Hematopoietic multipotent progenitor cell treated with erythropoietin and hydrocortisone succinate and interleukin-3 and kit ligand, for 4 days (in vitro differentiated cells): ENCODE measurements around the gene REEP6.
"Not testable (repeated sequence)": the region's sequence is repeated elsewhere in the genome, so short reads cannot be mapped to it uniquely, and the experiment has no call there.

ENCODE experiments used
- DNase-seq: peaks from one replicate; pipeline ENCODE4 v3.0.0-alpha.2; 2015

REEP6 gene

DNA sequence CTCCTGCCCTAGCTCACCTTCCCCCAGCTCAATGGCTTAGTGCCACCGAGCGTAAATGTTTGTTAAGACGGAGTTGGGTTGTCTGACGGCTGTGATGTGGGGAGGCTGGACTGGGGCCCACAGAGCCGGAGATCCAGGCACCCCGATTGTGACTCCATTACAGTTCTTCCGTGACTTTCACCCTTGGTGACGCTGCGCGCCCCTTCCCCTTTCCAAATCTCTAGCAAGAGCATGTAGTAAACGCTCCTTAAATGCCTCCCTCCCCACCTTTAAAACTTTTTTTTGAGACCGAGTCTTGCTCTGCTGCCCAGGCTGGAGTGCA is 829 bp downstream of the REEP6 start:
- no peak for DNase-seq

DNA sequence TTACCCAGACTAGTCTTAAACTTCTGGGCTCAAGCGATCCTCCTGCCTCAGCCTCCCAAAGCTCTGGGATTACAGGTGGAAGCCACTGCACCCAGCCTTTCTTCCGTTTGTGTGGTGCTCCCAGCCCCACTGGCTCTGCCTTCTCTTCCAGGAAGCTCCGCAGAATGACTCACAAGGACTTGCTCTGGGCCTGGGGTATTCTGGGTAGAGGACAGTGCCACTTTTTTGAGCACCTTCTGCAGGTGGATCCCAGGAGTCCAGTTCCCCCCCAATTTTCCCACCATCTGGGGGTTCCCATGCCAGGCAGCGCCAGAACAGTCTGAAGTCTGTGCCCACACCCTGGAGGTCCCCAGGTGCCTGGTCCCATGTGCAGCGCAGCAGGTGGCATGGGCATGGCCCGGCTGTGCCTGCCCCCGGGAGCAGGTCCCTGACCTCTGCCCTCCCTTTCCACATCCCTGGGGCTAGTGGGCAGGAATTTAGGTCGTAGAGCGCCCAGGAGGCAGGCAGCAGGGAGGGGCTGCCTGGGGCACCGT is 1.6 kb downstream of the REEP6 start:
- DNase-seq: no peak

DNA sequence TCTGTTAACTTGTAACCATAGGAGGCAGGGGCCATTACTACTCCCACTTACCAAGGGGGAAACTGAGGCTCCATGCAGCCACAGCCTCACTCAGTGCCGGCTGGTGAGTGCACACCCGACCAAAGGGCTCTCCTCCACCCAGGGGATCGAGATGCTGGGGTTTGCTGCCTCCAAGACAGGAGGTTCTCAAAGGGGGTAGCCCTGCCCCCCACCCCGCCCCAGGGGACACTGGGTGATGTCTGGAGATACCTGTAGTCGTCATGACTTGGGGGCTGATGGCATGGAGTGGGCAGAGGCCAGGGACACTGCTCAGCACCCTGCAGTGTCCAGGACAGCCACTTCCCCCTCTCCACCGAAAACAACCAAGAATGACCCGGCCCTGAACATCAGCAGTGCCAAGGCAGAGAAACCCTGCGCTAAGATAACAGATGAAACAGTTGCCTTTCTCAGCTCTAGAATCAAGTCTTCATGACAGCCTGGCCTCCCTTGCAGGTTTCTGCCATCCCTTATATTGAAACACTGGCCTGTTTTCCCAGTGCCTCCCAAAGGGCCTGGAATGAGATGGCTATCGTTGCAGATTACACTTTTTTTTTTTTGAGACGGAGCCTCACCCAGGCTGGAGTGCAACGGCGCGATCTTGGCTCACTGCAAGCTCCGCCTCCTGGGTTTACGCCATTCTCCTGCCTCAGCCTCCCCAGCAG is 3.3 kb downstream of the REEP6 start:
- DNase-seq: no peak

DNA sequence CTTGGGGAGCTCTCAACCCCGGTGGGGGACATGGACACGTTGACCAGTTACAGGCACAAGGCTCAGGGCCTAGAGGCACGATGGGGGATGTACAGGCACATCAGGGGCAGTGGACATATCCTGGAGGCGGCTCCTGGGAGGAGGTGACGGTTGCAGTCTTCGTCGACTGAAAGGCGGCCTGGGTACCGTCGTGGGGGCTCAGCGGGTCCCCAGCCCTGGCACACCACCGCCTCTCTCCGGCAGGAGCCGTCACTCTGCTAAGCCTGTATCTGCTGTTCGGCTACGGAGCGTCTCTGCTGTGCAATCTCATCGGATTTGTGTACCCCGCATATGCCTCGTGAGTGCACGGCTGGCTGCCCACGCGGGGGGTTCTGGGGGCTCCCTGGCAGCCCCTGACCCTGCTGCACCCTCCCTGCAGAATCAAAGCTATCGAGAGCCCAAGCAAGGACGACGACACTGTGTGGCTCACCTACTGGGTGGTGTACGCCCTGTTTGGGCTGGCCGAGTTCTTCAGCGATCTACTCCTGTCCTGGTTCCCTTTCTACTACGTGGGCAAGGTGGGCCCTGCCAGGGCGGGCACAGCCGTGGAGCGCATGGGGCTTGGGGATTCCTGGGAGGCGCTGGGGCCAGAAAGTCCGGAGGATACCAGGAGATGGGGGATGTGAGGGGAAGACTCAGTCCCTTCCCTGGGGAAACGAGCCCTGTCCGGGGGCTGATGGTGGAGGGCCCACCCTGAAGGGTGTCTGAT is 4.2 kb downstream of the REEP6 start:
- no peak for DNase-seq

DNA sequence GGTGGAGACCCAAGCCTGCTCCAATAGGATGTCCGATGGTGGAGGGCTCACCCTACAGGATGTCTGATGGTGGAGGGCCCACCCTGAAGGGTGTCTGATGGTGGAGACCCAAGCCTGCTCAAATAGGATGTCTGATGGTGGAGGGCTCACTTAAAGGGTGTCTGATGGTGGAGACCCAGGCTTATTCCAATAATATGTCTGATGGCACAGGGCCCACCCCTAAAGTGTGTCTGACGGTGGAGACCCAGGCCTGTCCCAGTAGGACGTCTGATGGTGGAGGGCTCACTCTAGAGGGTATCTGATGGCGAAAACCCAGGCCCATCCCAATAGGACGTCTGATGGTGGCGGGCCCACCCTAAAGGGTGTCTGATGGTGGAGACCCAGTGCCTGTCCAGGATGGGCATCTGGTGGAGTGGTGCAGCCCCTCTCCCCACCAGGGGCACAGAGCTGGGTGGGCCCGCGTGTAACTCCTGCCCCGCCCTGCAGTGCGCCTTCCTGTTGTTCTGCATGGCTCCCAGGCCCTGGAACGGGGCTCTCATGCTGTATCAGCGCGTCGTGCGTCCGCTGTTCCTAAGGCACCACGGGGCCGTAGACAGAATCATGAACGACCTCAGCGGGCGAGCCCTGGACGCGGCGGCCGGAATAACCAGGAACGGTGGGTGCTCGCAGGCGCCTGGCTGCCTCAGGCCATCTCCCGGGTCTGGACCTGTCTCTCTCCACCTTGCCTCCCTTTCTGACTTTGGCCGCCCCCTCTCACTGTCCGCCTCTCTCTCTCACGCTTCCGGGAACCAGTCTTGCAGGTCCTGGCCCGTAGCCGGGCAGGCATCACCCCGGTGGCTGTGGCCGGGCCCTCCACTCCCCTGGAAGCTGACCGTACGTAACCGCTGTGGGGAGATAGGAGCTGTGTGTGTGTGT is 5.1 kb downstream of the REEP6 start:
- DNase-seq: no peak

DNA sequence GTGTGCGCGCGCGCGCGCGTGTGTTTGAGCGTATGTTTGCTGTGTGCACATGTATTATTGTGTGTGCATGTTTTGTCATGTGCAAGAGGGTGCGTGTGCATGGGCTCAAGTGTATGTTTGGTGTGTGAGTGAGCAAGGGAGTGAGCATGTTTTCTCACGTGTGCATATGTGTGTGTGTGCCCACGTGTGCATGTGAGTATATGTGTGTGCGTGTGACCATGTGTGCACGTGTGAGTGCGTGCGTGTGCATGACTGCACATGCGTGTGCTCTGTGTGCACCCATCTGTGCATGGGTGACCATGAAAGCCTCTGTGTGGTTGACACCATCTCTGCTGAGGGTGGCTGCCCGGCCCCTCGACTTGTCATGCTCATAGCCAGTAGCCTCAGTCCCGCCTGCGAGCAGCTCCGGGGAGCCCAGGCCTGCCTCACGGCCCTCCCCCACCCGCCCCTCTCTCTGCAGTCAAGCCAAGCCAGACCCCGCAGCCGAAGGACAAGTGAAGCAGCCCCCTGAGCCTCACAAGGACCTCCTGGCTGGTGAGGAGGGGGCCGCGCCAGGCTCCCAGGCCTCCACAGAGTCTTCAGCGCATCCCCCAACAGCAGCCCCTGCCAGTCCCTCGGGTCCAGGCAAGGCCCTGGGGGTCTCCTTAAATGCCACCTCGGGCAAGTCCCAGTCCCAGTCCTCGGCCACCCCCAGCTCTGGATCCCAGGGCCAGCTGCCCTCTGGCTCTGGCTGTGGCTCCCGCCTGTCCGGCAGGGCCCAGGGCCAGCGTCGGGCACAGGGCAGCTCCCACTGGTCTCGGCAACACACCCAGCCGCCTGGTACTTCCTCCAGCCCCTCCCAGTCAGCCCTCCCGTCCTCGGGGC is 6.0 kb downstream of the REEP6 start:
- DNase-seq: no peak

DNA sequence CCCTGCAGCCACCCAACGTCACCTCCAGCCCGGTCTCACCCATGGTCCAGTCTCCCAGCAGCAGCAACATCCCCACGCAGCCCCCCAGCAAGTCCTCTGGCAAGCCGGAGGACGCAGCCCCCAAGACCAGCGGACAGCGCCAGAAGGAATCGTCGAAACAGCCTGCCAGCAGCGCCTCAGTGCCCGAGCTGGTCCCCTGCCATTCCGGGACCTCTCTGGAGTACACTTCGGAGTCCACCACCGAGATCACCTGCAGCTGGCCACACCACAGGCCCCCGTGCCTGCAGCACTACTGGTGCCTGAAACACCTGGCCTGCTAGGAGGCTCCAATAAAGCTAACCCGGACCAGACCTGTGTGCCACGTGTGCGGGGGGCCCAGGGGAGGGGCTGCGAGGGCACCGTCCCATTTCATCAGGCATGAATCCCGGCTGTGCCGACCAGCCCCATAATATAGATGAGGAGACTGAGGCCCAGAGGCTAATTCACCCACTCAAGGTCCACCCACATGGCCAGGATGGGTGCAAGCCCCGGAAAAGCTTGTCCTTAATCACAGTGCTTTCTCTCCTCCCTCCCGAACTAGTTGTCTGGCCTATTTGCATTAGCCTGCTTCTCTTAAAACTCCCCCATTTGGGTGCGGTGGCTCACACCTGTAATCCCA is 6.7 kb downstream of the REEP6 start:
- DNase-seq: no peak

DNA sequence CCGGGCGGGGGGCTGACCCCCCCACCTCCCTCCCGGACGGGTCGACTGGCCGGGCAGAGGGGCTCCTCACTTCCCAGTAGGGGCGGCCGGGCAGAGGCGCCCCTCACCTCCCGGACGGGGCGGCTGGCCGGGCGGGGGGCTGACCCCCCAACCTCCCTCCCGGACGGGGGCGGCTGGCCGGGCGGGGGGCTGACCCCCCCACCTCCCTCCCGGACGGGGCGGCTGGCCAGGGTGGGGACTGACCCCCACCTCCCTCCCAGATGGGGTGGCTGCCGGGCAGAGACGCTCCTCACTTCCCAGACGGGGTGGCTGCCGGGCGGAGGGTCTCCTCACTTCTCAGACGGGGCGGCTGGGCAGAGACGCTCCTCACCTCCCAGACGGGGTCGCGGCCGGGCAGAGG is 8.2 kb downstream of the REEP6 start:
- not testable (repeated sequence) for DNase-seq

DNA sequence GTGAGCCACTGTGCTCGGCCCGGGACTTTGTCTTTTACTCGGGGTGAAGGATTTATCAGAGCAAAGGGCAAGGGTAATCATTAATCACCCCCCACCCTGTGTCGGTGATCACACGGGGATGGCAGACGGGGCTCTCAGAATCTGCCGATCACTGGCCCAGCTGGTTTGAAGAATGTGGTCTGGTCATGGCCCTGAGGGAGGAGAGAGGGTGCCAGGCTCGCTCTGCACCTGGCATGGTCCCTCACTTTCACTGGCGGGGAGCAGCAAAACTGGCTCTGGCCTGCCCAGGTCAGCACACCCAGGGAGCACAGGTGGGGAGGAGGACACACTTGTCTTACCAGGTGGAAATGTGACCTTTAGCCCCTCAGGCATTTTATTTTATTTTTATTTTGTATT is 10.2 kb downstream of the REEP6 start:
- DNase-seq: no peak

DNA sequence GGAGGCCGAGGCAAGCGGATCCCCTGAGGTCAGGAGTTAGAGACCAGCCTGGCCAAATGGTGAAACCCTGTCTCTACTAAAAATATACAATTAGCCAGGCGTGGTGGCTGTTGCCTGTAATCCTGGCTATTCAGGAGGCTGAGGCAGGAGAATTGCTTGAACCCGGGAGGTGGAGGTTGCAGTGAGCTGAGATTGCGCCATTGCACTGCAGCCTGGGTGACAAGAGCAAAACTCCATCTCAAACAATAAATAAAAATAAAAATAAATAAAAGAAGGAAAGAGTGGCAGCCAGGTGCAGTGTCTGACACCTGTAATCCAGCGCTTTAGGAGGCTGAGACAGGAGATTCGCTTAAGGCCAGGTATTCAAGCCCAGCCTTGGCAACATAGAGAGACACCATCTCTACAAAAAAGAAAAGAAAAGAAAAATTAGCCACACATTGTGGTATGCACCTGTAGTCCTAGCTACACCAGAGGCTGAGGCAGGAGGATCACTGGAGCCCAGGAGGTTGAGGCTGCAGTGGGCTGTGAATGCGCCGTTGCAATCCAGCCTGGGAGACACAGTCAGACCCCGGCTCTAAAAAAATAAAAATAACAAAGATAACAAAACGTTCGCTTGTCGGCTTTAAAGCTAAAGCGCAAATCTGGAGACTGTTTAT is 11.6 kb downstream of the REEP6 start:
- DNase-seq: no peak

DNA sequence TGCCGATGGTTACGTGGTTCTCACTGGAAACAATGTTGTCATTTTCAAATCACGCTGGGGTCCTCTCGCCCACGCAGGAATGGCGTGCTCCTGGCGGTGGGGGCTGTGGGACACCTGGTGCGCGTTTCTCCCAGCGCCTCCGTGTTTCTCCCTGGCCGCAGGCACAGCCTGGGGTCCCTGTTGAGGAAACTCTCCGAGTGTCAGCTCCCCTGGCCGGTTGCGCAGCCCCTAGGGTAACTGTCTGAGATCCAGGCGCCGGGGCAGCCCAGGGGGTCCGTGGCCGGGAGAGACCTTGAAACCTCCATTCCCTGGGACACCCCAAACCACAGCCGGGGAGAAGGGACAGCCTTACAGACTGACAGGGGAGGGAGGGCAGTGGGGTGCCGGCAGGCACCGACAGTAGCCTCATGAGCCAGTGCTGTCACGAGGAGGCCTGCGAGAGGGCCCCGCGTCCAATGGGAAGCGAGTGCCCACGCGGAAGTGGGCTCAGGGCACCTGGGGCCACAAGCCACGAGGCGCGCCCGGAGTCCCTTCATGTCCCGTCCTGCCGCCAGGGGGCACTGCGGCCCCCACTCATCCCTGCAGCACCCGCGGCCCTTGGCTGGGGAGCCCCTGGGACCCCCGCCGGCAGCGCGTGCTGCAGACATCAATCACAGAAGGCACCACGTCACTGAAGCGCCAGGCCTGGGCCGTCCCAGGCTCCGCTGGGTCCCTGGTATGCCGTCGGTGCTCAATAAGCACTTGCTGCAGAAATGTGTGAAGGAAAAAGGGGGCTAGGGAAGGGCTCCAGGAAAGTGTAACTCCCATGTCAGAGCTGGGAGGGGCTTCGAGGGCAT is 12.3 kb downstream of the REEP6 start:
- DNase-seq: peak; percentile 75

DNA sequence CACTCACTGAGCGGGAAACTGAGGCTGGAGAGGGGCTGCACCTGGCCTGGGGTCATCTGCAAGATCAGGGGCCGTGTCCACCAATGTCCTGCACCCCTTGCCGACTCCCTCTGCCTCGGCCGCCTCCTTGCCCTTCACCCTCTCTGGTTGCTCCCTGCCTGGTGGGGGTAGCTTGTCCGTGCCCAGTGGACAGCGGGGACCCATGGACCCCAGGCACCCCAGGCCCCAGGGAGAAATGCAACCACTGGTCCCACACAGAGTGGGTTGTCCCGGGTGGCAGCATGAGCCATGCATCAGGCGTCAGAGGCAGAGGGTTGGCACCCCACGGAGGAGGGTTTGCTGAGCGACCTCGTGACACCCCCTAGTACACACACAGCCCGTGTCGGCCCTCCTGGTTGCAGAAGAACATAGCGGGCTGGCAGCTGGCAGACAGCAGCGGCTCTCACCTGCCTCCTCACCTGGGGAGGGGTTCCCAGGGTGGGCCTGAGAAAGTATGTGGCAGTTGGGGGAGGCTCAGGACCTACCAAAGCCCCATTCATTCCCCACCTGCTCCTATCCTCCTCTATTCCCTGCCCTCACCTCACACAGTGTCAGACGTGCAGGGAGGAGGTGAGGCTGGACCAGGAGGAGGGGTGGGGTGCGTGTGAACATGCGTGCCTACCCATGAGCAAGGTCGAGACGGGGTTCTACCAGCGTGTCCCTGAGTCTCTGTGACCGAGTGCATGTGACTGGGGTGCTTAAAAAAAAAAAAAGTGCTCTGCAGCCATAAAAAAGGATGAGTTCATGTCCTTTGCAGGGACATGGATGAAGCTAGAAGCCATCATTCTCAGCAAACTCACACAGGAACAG is 13.2 kb downstream of the REEP6 start:
- no peak for DNase-seq

DNA sequence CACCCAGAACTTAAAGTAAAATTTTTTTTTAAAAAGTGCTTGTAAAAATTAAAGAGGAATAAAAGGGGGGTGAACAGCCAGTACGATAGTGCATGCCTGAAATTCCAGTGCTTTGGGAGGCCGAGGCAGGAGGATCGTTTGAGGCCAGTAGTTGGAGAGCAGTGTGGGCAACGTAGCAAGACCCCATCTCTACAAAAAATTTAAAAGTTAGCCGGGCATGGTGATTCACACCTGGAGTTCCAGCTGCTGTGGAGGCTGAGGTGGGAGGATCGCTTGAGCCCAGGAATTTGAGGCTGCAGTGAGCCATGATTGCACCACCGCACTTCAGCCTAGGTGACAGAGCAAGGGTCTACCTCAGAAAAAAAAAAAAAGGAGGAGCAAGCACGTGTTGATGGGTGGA is 14.0 kb downstream of the REEP6 start:
- no peak for DNase-seq

DNA sequence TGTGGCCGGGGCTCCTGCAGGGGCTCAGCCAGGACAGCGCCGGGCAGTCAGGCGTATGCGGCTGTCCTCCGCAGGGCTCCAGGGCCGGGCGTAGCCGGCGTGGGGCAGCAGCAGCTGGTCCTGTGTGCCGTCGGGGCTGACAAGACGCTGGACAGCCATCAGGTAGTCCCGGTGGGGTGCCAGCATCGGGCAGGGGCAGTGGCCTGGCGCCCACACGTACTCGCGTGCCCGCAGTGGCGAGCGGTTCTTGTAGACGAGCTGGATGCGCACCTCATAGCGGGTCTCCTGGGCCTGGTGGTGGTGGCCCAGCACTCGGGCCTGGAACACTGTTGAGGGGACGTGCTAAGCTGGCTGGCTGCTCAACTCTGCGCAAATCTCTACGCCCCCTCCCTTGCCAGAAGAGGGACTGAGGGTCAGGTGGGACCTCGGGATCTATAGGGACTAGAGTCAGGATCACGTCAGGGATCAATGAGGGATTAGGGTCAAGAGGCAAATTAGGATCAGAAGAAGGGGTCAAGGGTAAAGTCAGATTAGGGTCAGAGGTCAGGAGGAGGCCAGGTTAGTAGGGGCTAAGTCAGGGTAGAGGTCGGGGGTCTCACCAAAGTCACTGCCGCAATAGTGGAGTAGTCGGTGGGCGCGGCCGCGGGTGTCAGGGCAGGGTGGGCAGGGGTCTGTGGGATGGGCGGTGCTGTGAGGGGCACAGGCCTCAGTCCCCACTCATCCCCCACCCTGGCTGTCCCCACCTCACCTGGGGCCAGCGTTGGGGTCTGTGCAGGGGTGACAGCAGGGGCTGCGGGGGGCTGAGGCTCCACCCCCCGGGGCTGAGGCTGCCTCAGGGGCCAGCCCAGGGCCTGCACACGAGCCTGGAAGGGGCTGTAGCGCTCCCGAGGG is 15.3 kb downstream of the REEP6 start:
- no peak for DNase-seq

DNA sequence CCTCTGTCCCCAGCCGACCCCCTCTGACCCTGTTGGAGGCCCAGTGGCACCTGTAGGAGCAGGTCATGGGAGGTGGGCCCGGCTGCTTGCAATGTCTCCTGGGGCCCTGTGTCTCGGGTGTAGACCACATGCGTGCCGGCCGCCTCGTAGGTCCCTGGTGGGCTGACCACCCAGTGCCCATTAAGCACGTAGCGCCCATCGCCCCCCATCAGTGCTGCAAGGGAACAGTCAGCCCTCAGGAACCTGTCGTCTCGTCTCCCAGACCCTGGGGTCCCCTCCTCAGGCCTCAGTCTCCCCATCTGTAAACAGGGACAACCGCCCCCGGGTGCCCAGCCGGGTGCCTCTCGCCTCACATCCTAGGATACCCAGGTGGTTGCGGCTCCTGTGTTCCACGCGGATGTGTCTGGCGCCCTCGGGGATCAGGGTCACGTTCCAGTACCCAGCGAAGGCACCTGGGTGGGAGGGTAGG is 16.2 kb downstream of the REEP6 start:
- no peak for DNase-seq

DNA sequence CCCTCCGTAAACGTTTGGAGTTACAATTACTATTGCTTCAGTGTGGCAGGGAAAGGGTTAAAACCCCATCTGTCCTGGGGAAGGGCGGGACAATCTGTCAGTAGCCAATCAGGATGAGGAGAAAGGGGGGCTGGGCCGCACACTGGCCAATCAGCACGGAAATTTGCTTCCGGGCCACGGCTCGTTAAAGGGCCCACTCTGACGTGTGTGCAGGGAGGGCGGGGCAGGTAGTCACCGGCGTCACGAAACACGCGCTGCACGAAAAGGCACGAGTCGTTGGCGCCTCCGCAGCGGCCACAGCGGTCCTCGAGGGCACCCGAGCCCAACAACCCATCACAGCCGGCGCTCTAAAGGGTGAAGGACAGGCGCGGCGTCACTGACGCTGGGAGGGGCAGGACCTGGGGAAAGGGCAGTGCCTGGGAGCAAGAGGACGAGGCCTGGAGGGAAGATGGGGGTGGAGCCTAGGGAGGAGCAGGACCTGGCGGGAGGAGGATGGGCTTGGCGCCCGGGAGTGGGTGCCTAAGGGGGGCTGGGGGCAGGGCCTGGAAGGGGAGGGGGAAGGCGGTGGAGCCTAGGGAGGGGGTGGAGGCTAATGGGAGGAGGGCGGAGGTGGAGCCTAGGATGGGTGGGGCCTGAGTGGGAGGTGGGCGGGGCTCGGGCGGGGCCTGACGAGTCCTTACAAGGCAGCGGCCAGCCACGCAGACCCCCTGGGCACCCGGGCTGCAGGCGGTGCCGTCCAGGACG is 17.0 kb downstream of the REEP6 start:
- DNase-seq: peak; percentile 97

DNA sequence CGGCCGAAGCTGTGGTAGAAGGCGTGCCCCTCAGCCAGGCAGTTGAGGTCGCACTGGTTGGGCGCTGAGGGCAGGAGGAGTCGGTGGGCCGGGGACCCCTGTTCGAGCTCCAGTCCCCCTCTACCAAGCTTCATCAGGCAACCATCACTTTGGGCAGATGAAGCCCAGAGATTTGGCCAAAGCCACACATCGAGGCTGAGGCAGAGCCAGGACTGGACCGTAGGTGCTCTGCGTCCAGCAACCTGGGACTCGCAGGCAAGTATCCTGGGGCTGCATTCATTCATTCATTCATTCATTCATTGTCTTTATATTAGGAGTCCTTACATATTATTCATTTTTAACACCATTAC is 17.5 kb downstream of the REEP6 start:
- no peak for DNase-seq
